ENCODE data around the gene USP17L12.
"Not testable (repeated sequence)": the region's sequence is repeated elsewhere in the genome, so short reads cannot be mapped to it uniquely, and the experiment has no call there.

DNA sequence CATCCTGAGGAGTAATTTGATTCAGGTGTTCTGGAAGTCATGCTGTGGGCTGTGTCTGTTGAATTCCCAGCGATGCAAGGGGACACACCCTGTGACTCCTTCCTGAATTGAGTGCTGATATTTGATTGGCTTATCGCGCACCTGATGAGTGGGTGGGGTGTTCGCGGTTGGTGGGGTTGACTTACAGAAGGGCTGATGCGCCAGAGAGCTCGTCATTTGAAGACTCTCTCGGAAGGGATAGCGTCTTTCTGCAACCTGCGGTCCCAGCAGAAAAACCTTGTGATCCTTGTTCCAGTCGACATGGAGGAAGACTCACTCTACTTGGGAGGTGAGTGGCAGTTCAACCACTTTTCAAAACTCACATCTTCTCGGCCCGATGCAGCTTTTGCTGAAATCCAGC lies 42.6 kb downstream of the USP17L12 start, which contains the start of gene USP17L21:
- TF ChIP-seq YY1 (IDR thresholded peaks at IDR 0.05; ENCODE audit: insufficient read depth, insufficient read length); ZNF274 (IDR thresholded peaks at IDR 0.05; ENCODE audit: low read depth, low read length): not testable (repeated sequence)

Measured in NT2/D1 (cell line).